HEK293T (cell line): ENCODE measurements around the gene OS9.

Experiments used
- BHLHE40 ChIP-seq: fragments of 450-650 bp; IDR thresholded peaks from 2 replicates; pipeline ENCODE4 v1.6.1; 2016; ENCODE audit warnings: mild to moderate bottlenecking, moderate library complexity, borderline replicate concordance
- FOXA1 ChIP-seq: fragments of 450-650 bp; IDR thresholded peaks from 2 replicates; pipeline ENCODE4 v1.6.1; 2016; ENCODE audit warnings: mild to moderate bottlenecking
- NFRKB ChIP-seq: fragments of 450-650 bp; IDR thresholded peaks from 2 replicates; pipeline ENCODE4 v1.6.1; 2016; ENCODE audit warnings: mild to moderate bottlenecking, moderate library complexity
- SP1 ChIP-seq: fragments of 450-650 bp; IDR thresholded peaks from 2 replicates; pipeline ENCODE4 v1.6.1; 2017
- SUZ12 ChIP-seq: fragments of 450-650 bp; IDR thresholded peaks from 2 replicates; pipeline ENCODE4 v1.6.1; 2016; ENCODE audit warnings: mild to moderate bottlenecking

GRCh38 chr12:57712701-57713100 is 18.8 kb downstream of the OS9 start:
- TF ChIP-seq FOXA1 (no peak), SP1 (no peak), BHLHE40 (no peak), NFRKB (no peak), SUZ12 (no peak)
